ENCODE data around the gene UBQLN3.

DNA sequence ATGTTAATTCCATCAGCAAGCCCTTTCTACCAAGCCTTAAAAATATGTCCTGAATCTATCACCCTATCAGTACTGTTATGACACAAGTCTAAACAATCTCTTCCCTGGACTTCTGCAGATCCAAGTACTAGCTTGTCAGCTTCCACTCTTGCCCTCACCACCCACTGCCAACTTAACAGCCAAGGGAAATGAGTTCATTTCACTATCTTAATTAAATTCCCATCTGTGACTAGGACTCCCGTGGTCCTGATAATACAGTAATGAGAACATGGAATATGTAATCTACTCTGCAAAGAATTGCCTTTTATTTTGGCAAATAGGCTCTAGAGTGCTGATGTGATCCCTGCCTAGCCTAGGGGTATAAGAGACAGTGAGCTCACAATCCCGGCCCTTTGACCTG lies 10.1 kb downstream of the UBQLN3 start:
- no peak for TF ChIP-seq CREB1 (IDR thresholded peaks at IDR 0.05; ENCODE audit: low read depth)
- TF ChIP-seq, protein P1, sequence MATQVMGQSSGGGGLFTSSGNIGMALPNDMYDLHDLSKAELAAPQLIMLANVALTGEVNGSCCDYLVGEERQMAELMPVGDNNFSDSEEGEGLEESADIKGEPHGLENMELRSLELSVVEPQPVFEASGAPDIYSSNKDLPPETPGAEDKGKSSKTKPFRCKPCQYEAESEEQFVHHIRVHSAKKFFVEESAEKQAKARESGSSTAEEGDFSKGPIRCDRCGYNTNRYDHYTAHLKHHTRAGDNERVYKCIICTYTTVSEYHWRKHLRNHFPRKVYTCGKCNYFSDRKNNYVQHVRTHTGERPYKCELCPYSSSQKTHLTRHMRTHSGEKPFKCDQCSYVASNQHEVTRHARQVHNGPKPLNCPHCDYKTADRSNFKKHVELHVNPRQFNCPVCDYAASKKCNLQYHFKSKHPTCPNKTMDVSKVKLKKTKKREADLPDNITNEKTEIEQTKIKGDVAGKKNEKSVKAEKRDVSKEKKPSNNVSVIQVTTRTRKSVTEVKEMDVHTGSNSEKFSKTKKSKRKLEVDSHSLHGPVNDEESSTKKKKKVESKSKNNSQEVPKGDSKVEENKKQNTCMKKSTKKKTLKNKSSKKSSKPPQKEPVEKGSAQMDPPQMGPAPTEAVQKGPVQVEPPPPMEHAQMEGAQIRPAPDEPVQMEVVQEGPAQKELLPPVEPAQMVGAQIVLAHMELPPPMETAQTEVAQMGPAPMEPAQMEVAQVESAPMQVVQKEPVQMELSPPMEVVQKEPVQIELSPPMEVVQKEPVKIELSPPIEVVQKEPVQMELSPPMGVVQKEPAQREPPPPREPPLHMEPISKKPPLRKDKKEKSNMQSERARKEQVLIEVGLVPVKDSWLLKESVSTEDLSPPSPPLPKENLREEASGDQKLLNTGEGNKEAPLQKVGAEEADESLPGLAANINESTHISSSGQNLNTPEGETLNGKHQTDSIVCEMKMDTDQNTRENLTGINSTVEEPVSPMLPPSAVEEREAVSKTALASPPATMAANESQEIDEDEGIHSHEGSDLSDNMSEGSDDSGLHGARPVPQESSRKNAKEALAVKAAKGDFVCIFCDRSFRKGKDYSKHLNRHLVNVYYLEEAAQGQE (IDR thresholded peaks at IDR 0.05; ENCODE audit: low read depth): no peak
- TF ChIP-seq TCF12 (IDR thresholded peaks at IDR 0.05; ENCODE audit: low read depth): no peak
- TF ChIP-seq RAD21 (IDR thresholded peaks at IDR 0.05; ENCODE audit: low read depth): no peak
- TF ChIP-seq FOXM1 (IDR thresholded peaks at IDR 0.05; ENCODE audit: borderline replicate concordance, low read depth): no peak
- no peak for TF ChIP-seq YY1 (IDR thresholded peaks at IDR 0.05; ENCODE audit: low read depth)
- no peak for TF ChIP-seq EP300 (IDR thresholded peaks at IDR 0.05; ENCODE audit: borderline replicate concordance)
- TF ChIP-seq, protein P2, sequence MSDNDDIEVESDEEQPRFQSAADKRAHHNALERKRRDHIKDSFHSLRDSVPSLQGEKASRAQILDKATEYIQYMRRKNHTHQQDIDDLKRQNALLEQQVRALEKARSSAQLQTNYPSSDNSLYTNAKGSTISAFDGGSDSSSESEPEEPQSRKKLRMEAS (IDR thresholded peaks at IDR 0.05): no peak
- TF ChIP-seq CEBPB (IDR thresholded peaks at IDR 0.05): no peak
- TF ChIP-seq ZBTB7A (IDR thresholded peaks at IDR 0.05; ENCODE audit: low read depth): no peak

Data from Ishikawa (cell line).